Measurements from ENCODE around the gene ZNF136.

ZNF136 gene

DNA sequence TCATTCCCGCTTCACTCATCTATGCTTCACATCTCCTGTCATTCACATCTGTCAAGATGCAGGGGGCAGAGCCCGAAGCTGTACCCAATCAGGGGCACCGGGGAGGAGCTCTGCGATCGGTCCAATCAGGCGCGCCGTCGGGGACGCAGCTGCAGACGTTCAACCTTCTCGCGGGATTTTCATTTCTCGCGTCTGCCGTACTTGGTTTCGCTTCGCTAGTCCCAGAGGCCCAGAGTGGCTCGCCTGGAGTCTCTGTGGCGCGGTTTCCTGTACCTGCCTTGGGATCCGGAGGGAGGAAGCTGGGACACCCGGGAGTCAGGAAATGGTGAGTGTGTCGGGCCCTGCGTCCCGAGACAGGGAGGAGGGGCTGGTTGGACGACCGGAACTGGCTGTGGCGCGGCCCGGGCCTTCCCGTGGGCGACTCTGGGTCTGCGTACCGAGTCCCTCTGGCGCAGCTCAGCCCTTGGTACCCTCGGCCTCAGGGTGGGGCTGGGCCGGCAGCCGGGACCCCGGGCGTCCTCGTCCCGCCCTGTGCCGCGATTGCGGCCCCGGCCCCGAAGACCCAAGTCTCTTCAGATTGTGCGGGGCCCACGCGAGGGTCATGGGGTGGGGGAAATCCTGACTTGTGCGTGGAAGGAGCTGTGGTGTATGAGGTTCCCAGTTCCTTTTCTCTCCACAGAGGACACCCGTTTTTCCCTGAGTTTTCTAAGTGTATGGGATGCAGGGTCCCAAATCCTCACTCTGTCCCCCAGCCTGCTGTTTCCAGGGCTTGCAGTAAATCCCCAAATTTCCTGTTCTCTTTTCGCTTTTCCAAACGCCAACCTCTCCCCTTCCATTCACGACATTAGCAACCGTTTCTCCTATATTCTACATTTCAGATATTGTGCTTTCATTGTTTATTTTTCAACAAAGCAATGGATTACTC, at the start of gene ZNF136:
TSS of gene ZNF136 (plus strand) at position 215 of the 925 bp plus-strand sequence. CDS start at position 323, 108 bp downstream.
- DNase-seq (ENCODE audit: low read depth in 3 of 3): peak; percentile 87 to 93 (median 90)

DNA sequence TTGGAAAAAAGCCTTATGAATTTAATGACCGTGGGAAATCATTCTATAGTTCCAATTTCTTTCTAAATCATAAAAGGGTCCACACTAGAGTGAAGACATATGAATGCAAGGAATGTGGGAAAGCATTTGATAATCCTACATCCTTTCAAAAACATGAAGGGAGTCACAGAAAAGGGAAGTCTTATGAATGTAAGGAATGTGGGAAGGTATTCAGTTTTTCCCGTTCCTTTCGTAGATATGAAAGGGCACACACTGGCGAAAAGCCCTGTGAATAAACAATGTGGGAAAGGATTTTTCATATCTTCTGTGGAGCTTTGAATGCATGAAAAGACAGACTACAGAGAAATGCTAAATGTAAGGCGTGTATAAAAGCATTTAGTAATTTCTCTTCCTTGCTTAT, 49.8 kb upstream of the ZNF136 start:
- no peak for DNase-seq (ENCODE audit: low read depth in 3 of 3)

DNA sequence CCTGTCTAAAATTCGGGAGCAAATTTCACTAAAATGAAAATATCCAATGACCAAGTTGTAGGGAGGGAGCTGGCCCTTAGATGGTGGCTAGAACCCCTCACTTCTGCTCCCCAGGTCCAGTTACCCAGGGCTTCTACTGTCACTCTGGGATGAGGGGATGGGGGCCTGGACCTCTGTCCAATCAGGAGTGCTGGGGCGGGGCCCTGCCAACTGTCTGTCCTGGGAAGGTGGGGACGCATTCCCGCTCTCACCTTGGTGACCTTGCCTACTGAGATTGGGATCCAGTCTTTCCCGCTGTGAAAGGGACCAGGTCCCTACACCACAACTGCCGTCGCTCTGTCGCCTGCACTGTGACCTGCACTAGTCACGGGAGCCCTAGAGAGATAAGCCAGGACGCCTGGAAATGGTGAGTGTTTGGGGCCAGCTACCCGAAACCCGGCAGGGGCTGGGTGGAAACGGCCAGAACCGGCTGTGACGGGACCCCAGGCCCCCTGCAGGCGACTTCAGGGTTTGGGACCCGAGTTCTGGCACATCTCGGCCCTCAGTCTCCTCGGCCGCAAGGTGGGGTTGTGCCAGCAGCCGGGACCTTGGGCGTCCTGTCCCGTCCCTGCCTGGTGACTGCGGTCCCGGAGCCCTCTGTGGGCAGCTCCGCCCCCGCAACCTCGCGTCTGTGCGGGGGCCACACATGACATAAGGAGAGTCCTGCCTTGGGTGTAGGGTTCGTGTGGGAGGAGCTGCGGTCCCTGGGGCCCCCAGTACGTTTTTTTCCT, 45.5 kb upstream of the ZNF136 start:
- no peak for DNase-seq (ENCODE audit: low read depth in 3 of 3)

DNA sequence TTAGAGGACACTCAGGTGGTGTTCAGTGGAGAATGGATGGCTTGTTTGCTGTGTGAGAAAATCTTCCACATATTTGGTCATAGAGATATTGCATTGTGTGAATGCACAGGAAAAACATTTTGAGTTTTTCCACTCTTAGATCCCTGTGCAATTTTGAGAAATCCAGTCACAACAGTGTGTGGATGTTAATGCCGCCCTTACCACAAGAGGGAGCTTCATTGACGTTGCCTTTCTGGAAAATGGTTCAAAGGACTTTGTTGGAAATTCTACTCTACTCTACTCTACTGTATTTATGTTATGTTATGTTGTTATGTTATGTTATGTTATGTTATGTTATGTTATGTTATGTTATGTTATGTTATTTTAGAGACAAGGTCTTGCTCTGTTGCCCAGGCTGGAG, 36.2 kb upstream of the ZNF136 start:
- no peak for DNase-seq (ENCODE audit: low read depth in 3 of 3)

DNA sequence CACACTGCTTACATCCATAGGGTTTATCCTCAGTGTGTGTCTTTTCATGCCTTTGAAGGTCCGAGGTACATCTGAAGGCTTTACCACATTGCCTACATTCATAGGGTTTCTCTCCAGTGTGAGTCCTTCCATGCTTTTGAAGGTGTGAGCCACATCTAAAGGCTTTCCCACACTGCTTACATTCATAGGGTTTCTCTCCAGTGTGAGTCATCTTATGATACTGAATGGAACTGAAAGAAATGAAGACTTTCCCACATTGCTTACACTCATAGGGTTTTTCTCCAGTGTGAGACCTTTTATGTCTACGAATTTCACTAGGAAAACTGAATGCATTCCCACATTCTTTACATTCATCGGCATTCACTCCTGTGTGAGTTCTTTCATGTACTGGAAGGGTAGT, 29.8 kb upstream of the ZNF136 start:
- no peak for DNase-seq (ENCODE audit: low read depth in 3 of 3)

DNA sequence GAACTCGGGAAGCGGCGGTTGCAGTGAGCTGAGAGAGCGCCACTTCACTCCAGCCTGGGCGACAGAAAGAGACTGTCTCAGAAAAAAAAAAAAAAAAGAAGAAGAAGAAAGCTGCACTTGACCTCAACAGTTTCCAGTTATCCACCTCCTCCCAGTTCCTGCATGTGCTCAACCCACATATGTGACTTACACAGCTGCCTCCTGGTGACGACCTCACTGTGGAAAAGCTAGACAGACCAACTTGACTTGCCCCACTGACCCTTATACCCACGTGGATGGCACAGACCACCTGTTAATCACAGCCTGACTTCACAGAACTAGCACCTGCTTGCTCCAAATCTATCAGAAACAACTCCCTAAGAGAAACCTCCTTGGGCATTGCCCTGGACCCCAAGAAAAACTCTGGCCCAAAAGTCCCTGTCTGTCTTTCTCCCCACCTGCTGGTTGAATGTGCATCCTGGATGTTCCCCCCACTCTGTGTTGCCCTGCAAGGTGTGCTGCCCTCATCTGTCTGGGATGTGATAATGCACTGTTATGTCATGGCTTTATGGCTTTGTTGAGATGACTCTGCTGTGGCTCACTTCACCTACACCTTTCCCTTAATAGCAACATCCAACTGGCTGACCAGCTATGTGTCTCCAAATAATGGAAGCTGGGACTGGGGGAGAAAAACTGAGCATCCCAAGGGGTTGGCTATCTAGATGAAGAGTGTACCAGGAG, 25.5 kb upstream of the ZNF136 start:
- peak in 1 of 3 experiments; percentile 33 for DNase-seq (ENCODE audit: low read depth in 3 of 3)

DNA sequence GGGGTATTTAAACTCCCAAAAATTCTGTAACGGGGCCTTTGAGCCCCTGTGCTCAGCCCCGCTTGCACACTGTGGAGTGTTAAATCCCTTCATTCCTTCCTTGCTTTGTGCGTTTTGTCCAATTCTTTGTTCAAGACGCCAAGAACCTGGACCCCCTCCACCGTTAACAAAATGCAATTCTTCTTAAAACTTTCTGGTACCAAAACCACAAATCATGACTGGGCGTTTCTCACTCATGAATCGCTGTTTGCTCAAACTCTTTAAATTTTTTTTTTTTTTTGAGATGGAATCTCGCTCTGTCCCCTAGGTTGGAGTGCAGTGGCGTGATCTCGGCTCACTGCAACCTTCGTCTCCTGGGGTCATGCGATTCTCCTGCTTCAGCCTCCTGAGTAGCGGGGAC, 23.6 kb upstream of the ZNF136 start:
- DNase-seq (ENCODE audit: low read depth in 3 of 3): no peak

DNA sequence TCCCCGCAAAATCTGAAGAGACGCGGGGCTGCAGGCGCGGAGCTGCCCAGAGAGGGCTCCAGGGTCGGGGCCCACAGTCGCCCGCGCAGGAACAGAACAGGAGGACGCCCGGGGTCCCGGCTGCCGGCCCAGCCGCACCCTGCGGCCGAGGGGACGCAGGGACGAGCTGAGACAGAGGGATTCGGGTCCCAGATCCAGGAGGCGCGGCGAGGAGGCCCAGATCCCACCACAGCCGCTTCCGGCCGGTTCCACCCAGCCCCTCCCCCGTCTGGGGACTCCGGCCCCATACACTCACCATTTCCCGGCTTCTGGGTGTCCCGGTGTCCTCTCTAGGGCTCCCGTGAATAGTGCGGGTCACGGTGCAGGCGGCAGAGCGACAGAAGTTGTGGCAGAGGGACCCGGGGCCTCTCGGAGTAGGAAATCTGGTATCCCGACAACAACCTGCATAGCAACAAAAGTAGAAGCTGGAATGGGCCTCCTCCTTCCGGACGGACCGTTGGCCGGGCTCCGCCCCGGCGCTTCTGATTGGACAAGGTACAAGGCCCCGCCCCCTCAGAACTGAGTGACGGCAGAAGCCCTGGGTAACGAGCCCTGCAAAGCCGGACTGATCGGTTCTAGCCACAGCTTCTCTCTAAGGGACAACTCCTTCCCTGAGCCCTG, 22.9 kb upstream of the ZNF136 start, which contains the start of gene ZNF20:
TSS of gene ZNF20 (minus strand) at position 466 of the 660 bp plus-strand sequence. CDS start at position 298, 168 bp downstream.
- DNase-seq (ENCODE audit: low read depth in 3 of 3): peak; percentile 84 to 93 (median 86)

DNA sequence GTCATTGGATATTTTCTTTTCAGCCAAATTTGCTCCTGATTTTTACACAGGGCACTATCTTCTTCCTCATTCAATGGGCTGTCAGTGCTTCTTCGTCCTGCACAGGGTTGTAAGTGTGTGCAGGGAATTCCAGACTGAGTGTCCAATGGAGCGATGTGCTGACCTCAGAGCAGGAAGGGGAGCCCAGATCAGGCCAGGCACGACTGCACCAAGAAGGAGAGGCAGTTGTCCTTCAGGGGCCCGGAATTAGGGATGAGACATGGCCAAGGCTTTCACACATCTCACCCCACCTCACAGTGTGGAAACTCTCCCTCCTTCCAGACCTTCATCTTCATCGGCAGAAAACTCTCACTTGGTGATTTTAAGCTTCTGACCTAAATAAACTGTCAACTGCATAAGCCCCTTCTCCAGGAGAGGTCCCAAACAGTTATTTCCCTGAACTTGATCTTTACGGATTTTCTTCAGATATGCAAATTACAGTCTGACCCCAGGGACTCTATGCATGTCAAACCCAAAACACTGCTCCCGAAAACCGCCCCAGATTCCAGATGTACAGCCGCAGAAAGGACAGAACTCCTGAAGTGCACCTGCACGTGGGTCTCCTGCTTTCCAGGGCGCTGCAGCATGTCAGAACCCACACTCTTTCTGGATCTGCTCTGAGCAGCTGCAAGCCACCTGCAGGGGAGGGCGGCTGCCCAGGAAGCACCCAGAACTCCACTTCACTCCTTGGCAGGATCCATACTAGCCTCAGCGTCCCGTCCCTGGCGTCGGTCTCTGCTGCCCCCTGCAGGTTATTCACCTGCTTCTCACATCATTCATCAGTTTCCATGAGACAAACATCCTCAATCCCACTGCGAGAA, 22.1 kb upstream of the ZNF136 start:
- peak; percentile 76 to 82 (median 76) for DNase-seq (ENCODE audit: low read depth in 3 of 3)

DNA sequence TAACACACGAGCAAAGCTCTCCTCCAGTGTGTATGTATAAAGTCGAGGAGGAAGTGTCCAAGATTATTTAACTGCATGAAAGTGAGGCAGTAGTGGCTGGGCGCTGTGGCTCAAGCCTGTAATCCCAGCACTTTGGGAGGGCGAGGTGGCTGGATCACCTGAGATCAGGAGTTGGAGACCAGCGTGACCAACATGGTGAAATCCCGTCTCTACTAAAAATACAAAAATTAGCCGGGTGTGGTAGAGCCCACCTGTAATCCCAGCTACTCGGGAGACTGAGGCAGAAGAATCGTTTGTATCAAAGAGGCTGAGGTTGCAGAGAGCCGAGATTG, 21.5 kb upstream of the ZNF136 start:
- no peak for DNase-seq (ENCODE audit: low read depth in 3 of 3)

DNA sequence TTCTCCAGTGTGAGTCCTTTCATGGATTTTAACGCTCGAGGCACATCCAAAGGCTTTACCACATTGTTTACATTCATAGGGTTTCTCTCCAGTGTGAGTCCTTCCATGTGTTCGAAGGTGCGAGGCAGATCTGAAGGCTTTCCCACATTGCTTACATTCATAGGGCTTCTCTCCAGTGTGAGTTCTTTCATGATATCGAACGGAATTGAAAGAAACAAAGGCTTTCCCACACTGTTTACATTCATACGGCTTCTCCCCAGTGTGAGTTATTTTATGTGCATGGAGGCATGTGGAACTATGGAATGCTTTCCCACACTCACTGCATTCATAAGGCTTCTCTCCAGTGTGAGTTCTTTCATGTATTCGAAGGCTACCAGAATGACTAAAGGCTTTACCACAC, 17.5 kb upstream of the ZNF136 start:
- no peak for DNase-seq (ENCODE audit: low read depth in 3 of 3)

DNA sequence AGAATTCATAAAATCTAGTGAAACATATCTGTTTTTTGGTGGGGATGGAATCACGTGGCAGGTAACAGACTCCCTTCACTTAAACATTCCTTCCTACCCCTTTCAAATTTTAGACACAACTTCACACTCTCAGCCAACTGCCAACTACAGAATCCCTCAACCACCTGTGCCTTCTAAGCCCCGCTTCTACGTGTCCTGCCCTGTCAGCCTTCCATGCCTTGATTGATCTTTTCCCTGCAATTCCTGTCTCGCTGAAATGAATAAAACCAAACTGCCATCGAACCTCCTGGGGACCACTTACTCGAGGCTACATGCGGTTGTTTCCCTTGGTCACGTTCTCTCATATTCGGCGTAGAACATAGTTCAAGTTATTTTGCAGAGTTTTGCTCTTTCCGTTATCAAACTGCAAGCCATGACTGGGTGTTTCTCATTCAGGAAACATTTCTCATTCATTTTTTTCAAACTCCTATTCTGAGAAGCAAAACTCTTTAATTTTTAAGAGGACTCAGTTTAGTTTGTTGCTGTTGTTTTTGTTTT, 7.5 kb upstream of the ZNF136 start:
- no peak for DNase-seq (ENCODE audit: low read depth in 3 of 3)

DNA sequence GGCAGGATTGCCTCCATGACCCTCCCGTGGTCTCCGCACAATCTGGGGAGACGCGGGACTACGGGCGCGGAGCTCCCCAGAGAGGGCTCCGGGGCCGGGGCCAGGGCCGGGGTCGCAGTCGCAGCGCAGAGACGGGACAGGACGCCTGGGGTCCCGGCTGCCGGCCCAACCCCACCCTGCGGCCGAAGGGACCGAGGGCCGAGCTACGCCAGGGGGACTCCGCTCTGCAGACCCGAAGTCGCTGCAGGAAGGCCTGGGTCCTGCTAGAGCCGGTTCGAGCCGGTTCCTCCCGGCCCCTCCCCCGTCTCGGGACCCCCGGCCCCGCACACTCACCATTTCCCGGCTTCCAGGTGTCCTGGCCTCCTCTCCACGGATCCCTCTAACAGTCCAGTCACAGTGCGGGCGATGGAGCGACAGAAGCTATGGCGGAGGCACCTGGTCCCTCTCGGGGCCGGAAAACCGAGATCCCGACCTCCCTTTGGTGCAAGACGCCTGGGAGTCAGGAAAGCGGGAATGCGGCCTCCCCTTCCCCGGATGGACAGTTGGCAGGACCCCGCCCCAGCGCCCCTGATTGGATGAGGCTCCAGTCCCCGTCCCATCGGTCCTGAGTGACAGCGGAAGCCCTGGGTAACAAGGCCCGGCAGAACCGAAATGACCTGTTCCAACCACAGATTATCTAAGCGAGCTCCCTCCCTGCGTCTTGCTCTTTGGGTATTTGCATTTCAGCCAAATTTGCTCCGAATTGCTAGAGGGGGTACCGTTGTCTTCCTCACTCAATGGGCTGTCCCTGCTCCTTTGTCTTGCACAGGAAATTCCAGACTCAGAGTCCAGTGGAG, 6.5 kb upstream of the ZNF136 start, which contains the start of gene ZNF625:
TSS of gene ZNF625 (minus strand) at position 512 of the 836 bp plus-strand sequence. CDS start at position 336, 176 bp downstream.
- DNase-seq (ENCODE audit: low read depth in 3 of 3): peak in 1 of 3 experiments; percentile 47

DNA sequence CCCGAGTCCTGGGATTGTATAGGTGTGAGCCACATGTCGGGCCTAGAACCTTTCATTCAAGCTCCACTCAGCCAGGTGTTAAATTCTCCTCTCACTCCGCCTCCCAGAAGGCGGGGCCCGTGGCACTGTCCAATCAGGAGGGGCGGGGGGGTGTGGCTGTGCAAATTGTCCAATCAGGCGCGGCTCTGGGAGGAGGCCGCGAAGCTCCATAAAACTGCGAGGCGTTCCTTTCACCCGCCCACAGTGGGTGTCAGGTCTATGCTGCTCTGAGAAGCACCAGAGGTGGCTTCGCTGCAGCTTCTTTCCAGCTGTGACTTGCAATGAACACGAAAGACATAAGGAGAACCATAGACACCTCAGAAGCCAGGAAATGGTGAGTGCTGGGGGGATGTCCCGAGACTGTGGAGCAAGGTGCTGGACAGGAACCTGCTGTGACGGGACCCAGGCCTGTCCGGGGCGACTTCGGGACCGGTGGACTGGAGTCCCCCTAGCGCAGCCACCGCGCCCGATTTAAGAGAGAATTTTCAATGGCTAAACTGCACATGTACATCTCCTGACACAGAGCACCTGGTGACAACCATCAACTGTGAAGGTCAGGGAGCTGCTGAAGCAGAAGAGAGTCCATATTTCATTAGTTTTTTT, 3.0 kb upstream of the ZNF136 start:
- DNase-seq (ENCODE audit: low read depth in 3 of 3): no peak

DNA sequence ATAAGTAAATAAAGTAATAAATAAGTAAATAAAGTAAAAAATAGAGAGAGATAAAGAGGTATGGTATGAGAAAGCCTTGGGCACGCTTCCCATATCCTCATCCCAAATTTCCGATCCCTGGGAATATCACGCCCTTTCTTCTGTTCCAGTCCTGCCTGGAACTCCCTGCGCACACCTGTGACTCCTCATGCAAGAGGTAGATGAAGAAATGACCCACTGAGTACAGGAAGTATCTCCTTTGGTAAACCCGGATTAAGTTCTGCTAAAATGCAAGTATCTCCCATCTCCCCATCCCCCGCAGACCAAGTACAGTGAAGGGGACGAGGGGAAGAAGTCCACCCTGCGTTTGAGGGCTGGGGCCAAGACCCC, 399 bp upstream of the ZNF136 start:
- DNase-seq (ENCODE audit: low read depth in 3 of 3): no peak

DNA sequence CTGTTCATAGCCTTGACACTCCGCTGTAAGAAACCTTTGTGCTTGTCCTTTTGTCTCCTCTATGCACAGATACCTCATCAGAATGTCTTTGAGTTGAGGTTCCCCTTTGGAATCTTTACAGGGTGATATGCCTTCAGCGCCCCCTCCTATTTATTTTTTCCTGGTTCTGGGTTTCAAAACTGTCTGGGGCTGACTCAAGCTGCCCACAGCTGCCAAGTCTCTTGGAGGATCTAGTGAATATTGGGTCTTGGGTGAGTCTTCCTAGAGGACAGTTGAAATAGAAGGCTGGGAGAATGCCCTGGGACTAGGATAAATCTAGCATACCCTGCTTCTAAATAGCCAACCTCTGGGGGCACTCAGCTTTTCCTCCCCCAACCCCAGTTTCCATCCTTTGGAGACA, 930 bp downstream of the ZNF136 start:
- no peak for DNase-seq (ENCODE audit: low read depth in 3 of 3)

DNA sequence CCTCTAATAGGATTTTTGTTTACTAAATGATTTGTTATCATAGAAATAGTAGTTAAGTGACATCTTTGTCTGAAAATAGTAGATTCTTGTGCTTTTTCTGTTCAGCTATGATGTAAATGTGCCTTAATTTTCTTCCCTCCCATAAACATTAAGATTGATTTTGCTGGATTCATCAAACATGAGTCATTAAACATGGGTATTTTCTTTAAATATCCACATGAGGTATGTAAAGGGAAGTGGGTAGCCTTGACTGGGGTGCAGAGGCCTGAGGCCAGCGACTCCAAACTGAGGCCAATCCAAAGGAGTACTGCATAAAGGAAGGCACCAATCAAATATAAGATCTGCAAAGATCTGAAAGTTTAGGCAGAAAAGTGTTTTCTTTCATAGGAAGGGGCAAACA, 3.7 kb downstream of the ZNF136 start:
- no peak for DNase-seq (ENCODE audit: low read depth in 3 of 3)

DNA sequence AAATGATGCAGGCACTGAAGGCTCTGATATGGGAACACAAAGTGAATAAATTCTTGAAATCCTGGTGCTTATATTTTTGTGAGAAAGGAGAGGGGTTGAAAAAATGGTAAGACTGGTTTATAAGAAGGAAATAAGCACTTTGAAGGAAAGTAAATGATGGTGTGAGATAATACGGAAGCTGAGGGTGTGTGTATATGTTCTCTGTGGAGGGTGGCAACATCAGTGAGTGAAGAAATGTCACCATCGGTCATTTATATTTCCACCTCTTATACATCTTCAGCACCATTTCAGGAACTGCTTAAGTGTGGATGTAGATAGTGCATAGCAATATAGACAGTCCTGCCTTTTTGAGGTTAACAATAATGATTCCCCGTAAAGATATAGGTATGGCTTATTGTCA, 17.5 kb downstream of the ZNF136 start:
- DNase-seq (ENCODE audit: low read depth in 3 of 3): no peak

DNA sequence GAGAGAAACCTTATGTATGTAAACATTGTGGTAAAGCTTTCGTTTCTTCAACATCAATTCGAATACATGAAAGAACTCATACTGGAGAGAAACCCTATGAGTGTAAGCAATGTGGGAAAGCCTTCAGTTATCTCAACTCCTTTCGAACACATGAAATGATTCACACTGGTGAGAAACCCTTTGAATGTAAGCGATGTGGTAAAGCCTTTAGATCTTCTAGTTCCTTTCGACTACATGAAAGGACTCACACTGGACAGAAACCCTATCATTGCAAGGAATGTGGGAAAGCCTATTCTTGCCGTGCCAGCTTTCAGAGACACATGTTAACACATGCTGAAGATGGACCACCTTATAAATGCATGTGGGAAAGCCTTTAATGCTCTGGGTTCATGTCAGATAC, 24.7 kb downstream of the ZNF136 start:
- no peak for DNase-seq (ENCODE audit: low read depth in 3 of 3)

All from stimulated activated CD4-positive, alpha-beta T cell treated with anti-CD3 and anti-CD28 coated beads, TNF-alpha, amount 100 ng/mL, for 24 hours (primary cell).